ENCODE results near the gene PAPOLB. TPM values are rescaled to one million over a fixed set of nuclear protein-coding genes. Genes with fewer than 3 reads are reported as not detected.

PAPOLB gene
- total RNA-seq (2022) (0.07 TPM in 1 of 2 replicates, not detected in the other), Bru-seq, nascent RNA (percentile 32 among the genes with signal in this experiment), BruChase-seq, experiment 1, labeled RNA remaining after a 6-hour chase (percentile 12 among the genes with signal in this experiment), BruChase-seq, experiment 2, labeled RNA remaining after a 2-hour chase (percentile 17 among the genes with signal in this experiment)
- long read RNA-seq = 0 reads

- Mint-ChIP-seq H3K27me3 (ENCODE audit: unreplicated experiment) (peaks cover 62% of the 10 kb centered on the region), H3K9me3 (ENCODE audit: low read depth, unreplicated experiment) (peaks cover 16% of the 10 kb centered on the region), H3K27ac (ENCODE audit: unreplicated experiment) (no peak within 1 kb of the TSS), H3K4me3 (ENCODE audit: low read depth, unreplicated experiment) (no peak within 1 kb of the TSS), H3K36me3 (ENCODE audit: insufficient read depth, unreplicated experiment) (no peaks in the 10 kb centered on the region), H3K4me1 (ENCODE audit: low read depth, unreplicated experiment) (no peaks in the 10 kb centered on the region)
- CTCF ChIA-PET = no interaction called here
- intact Hi-C loops (cut with micrococcal nuclease; ENCODE audit: unreplicated experiment) = no loop called here
- DNase-seq = no peak
- no peak for TF ChIP-seq CTCF (IDR thresholded peaks at IDR 0.05; ENCODE audit: unreplicated experiment)
- BruUV-seq (replicated peaks) = no TSS peak
Observed at GRCh38 chr7:4861673-4862072, at the start of gene PAPOLB. PAPOLB (minus strand) TSS chr7:4862030; CDS start chr7:4861810, 220 bp downstream.

GRCh38 chr7:4911111-4911828, 49.4 kb upstream of the PAPOLB start:
- no peak for DNase-seq
- no peaks in the 10 kb centered on the region for H3K4me1 Mint-ChIP-seq (ENCODE audit: low read depth, unreplicated experiment)
- intact Hi-C loops (cut with micrococcal nuclease; ENCODE audit: unreplicated experiment) = no loop called here
- no peak overlapping the region for H3K4me3 Mint-ChIP-seq (ENCODE audit: low read depth, unreplicated experiment)
- no TSS peak for BruUV-seq (replicated peaks)
- H3K27me3 Mint-ChIP-seq (ENCODE audit: unreplicated experiment) = peaks cover 44% of the 10 kb centered on the region
- H3K9me3 Mint-ChIP-seq (ENCODE audit: low read depth, unreplicated experiment) = no peaks in the 10 kb centered on the region
- H3K36me3 Mint-ChIP-seq (ENCODE audit: insufficient read depth, unreplicated experiment) = no peaks in the 10 kb centered on the region
- no peak overlapping the region for H3K27ac Mint-ChIP-seq (ENCODE audit: unreplicated experiment)
- CTCF ChIA-PET = interaction anchor here (0.5 to 1.2 kb wide), 4 partner anchors 11 to 1383 kb away, joined by 3 to 4 read pairs (median 4); no protein-coding TSS in a partner anchor
- TF ChIP-seq CTCF (IDR thresholded peaks at IDR 0.05; ENCODE audit: unreplicated experiment) = no peak

- Mint-ChIP-seq H3K4me3 (ENCODE audit: low read depth, unreplicated experiment) (no peak overlapping the region), H3K27ac (ENCODE audit: unreplicated experiment) (no peak overlapping the region), H3K36me3 (ENCODE audit: insufficient read depth, unreplicated experiment) (no peaks in the 10 kb centered on the region), H3K9me3 (ENCODE audit: low read depth, unreplicated experiment) (no peaks in the 10 kb centered on the region), H3K27me3 (ENCODE audit: unreplicated experiment) (peaks cover 68% of the 10 kb centered on the region), H3K4me1 (ENCODE audit: low read depth, unreplicated experiment) (no peaks in the 10 kb centered on the region)
- BruUV-seq (replicated peaks) = no TSS peak
- TF ChIP-seq CTCF (IDR thresholded peaks at IDR 0.05; ENCODE audit: unreplicated experiment) = no peak
- DNase-seq = no peak
- intact Hi-C loops (cut with micrococcal nuclease; ENCODE audit: unreplicated experiment) = no loop called here
- CTCF ChIA-PET = no interaction called here
Observed at GRCh38 chr7:4906682-4907081, 44.9 kb upstream of the PAPOLB start.

GRCh38 chr7:4905171-4905570, 43.3 kb upstream of the PAPOLB start:
- CTCF ChIA-PET = no interaction called here
- no peak for DNase-seq
- Mint-ChIP-seq H3K4me1 (ENCODE audit: low read depth, unreplicated experiment) (no peaks in the 10 kb centered on the region), H3K27me3 (ENCODE audit: unreplicated experiment) (peaks cover 62% of the 10 kb centered on the region), H3K4me3 (ENCODE audit: low read depth, unreplicated experiment) (no peak overlapping the region), H3K36me3 (ENCODE audit: insufficient read depth, unreplicated experiment) (no peaks in the 10 kb centered on the region), H3K27ac (ENCODE audit: unreplicated experiment) (no peak overlapping the region), H3K9me3 (ENCODE audit: low read depth, unreplicated experiment) (no peaks in the 10 kb centered on the region)
- no TSS peak for BruUV-seq (replicated peaks)
- no peak for TF ChIP-seq CTCF (IDR thresholded peaks at IDR 0.05; ENCODE audit: unreplicated experiment)
- intact Hi-C loops (cut with micrococcal nuclease; ENCODE audit: unreplicated experiment) = no loop called here

Measured in Calu3 (cell line).